IMR-90 (cell line): ENCODE results near the gene SEC61B. TPM values are rescaled to one million over a fixed set of nuclear protein-coding genes. Genes with fewer than 3 reads are reported as not detected.

Experiments
- ATAC-seq: fragments of 200-7000 bp; cut with Tn5 transposase; 2 replicates; pipeline ENCODE4 v1.9.1; 2020; ENCODE audit warnings: low read depth, mild to moderate bottlenecking, moderate library complexity
- BruUV-seq: library from RNA; stranded (reverse); fragments of 400-500 nt; replicated peaks from 2 replicates; lab custom pipeline; 2021; lab: Mats Ljungman, UMichigan
- CTCF ChIA-PET: fragments of 300-600 bp; formaldehyde crosslinking; extraction: SDS; loops from one replicate; lab custom pipeline; 2021; ENCODE audit warnings: antibody characterized with exemption; lab: Yijun Ruan, JAX
- POLR2A ChIA-PET: fragments of 300-600 bp; sonication (Branson Sonifier 250); formaldehyde crosslinking; loops from one replicate; lab custom pipeline; 2022; ENCODE audit warnings: antibody characterized with exemption; ENCODE audit not compliant: unreplicated experiment; lab: Charles Lee
- DNase-seq: peaks from one replicate; pipeline ENCODE4 v3.0.0; 2013
- H2AFZ ChIP-seq: replicated peaks from 2 replicates; pipeline ENCODE3; 2013; ENCODE audit warnings: low read length, mild to moderate bottlenecking; ENCODE audit not compliant: poor library complexity
- H2AK5ac ChIP-seq: 2 replicates; pipeline ENCODE4 v1.6.1; 2013; ENCODE audit warnings: low read depth, low read length, inconsistent platforms
- H2AK9ac ChIP-seq: replicated peaks from 2 replicates; pipeline ENCODE3; 2013; ENCODE audit warnings: mild to moderate bottlenecking, low read depth, low read length, moderate library complexity; ENCODE audit not compliant: poor library complexity
- H2BK120ac ChIP-seq: 2 replicates; pipeline ENCODE4 v1.6.1; 2013; ENCODE audit warnings: low read depth, low read length, inconsistent platforms
- H2BK15ac ChIP-seq: 3 replicates; pipeline ENCODE4 v1.6.1; 2013; ENCODE audit warnings: low read depth, low read length, inconsistent platforms
- H2BK20ac ChIP-seq: 2 replicates; pipeline ENCODE4 v1.6.1; 2013; ENCODE audit warnings: low read depth, mild to moderate bottlenecking, inconsistent platforms, low read length, moderate library complexity
- H2BK5ac ChIP-seq: 2 replicates; pipeline ENCODE4 v1.6.1; 2013; ENCODE audit warnings: mild to moderate bottlenecking, low read depth, low read length, inconsistent platforms; ENCODE audit not compliant: poor library complexity, severe bottlenecking
- H3K14ac ChIP-seq: replicated peaks from 2 replicates; pipeline ENCODE4 v1.6.1; 2013; ENCODE audit warnings: low read depth, low read length, inconsistent platforms
- H3K18ac ChIP-seq: 2 replicates; pipeline ENCODE4 v1.6.1; 2013; ENCODE audit warnings: low read depth, low read length, control low read depth
- H3K23ac ChIP-seq: 2 replicates; pipeline ENCODE4 v1.6.1; 2013; ENCODE audit warnings: low read depth, low read length, inconsistent platforms
- H3K27ac ChIP-seq: 2 replicates; pipeline ENCODE4 v1.5.1; 2013; ENCODE audit warnings: mild to moderate bottlenecking, control low read depth, low read length; ENCODE audit not compliant: insufficient read depth
- H3K27me3 ChIP-seq: 2 replicates; pipeline ENCODE4 v1.6.1; 2013; ENCODE audit warnings: low read length; ENCODE audit not compliant: control insufficient read depth, insufficient read depth
- H3K36me3 ChIP-seq: 2 replicates; pipeline ENCODE4 v1.6.1; 2013; ENCODE audit warnings: low read length, mixed read lengths; ENCODE audit not compliant: control insufficient read depth, insufficient read depth
- H3K4ac ChIP-seq: 2 replicates; pipeline ENCODE4 v1.6.1; 2013; ENCODE audit warnings: low read depth, low read length, inconsistent platforms
- H3K4me1 ChIP-seq: 2 replicates; pipeline ENCODE4 v1.6.1; 2013; ENCODE audit warnings: low read length, mixed read lengths; ENCODE audit not compliant: control insufficient read depth, insufficient read depth
- H3K4me2 ChIP-seq: 2 replicates; pipeline ENCODE4 v1.6.1; 2013; ENCODE audit warnings: low read depth, mild to moderate bottlenecking, control low read depth, low read length, moderate library complexity
- H3K4me3 ChIP-seq: 2 replicates; pipeline ENCODE4 v1.5.1; 2013; ENCODE audit warnings: low read depth, mild to moderate bottlenecking, control low read depth, low read length, moderate library complexity; ENCODE audit not compliant: insufficient read depth
- H3K56ac ChIP-seq: 2 replicates; pipeline ENCODE4 v1.6.1; 2013; ENCODE audit warnings: low read length, inconsistent platforms; ENCODE audit not compliant: insufficient read depth; ENCODE audit errors: extremely low read depth
- H3K79me1 ChIP-seq, 2 experiments: 2 replicates each; pipeline ENCODE4 v1.6.1; 2013; ENCODE audit warnings: low read length in 2 of 2, inconsistent platforms in 1 of 2, low read depth in 1 of 2
- H3K9ac ChIP-seq: 2 replicates; pipeline ENCODE4 v1.6.1; 2013; ENCODE audit warnings: low read depth, low read length, control low read depth
- H3K9me1 ChIP-seq: 2 replicates; pipeline ENCODE4 v1.6.1; 2013; ENCODE audit warnings: low read length, inconsistent platforms; ENCODE audit not compliant: insufficient read depth
- H3K9me3 ChIP-seq: 2 replicates; pipeline ENCODE4 v1.6.1; 2013; ENCODE audit warnings: low read length; ENCODE audit not compliant: control insufficient read depth, insufficient read depth
- H4K20me1 ChIP-seq: 2 replicates; pipeline ENCODE4 v1.6.1; 2013; ENCODE audit warnings: low read length, inconsistent platforms; ENCODE audit not compliant: insufficient read depth
- H4K5ac ChIP-seq: 2 replicates; pipeline ENCODE4 v1.6.1; 2013; ENCODE audit warnings: mild to moderate bottlenecking, low read depth, low read length, control low read depth
- H4K8ac ChIP-seq, 2 experiments: 2 replicates each; pipeline ENCODE4 v1.6.1; 2013; ENCODE audit warnings: low read depth in 2 of 2, low read length in 2 of 2, control low read depth in 1 of 2, inconsistent platforms in 1 of 2
- H4K91ac ChIP-seq: 2 replicates; pipeline ENCODE4 v1.6.1; 2013; ENCODE audit warnings: low read depth, low read length, inconsistent platforms; ENCODE audit not compliant: insufficient read depth
- BHLHE40 ChIP-seq: fragments of 150-350 bp; IDR thresholded peaks from 2 replicates; pipeline ENCODE4 v1.6.1; 2016; ENCODE audit warnings: mild to moderate bottlenecking, low read depth, low read length
- CEBPB ChIP-seq: IDR thresholded peaks from 2 replicates; pipeline ENCODE4 v1.6.1; 2012; ENCODE audit warnings: low read depth, low read length, improper control_type of control experiment
- CHD1 ChIP-seq: IDR thresholded peaks from 2 replicates; pipeline ENCODE4 v1.6.1; 2012; ENCODE audit warnings: low read depth, low read length, improper control_type of control experiment
- CTCF ChIP-seq: conservative IDR thresholded peaks from 2 replicates; pipeline ENCODE4 v1.5.1; 2012; ENCODE audit warnings: mild to moderate bottlenecking, low read depth, low read length, improper control_type of control experiment
- ELK1 ChIP-seq: fragments of 150-350 bp; IDR thresholded peaks from 2 replicates; pipeline ENCODE4 v1.6.1; 2016; ENCODE audit warnings: low read depth, mild to moderate bottlenecking, low read length, moderate library complexity, borderline replicate concordance
- FOS ChIP-seq: fragments of 150-350 bp; IDR thresholded peaks from 2 replicates; pipeline ENCODE4 v1.6.1; 2016; ENCODE audit warnings: low read depth, low read length
- MAFK ChIP-seq: IDR thresholded peaks from 2 replicates; pipeline ENCODE4 v1.6.1; 2012; ENCODE audit warnings: low read depth, low read length, improper control_type of control experiment
- MAZ ChIP-seq: IDR thresholded peaks from 2 replicates; pipeline ENCODE4 v1.6.1; 2012; ENCODE audit warnings: low read depth, mild to moderate bottlenecking, low read length, improper control_type of control experiment, moderate library complexity, borderline replicate concordance
- MXI1 ChIP-seq: IDR thresholded peaks from 2 replicates; pipeline ENCODE4 v1.6.1; 2012; ENCODE audit warnings: low read depth, mild to moderate bottlenecking, low read length, moderate library complexity, borderline replicate concordance
- NFE2L2 ChIP-seq: fragments of 150-350 bp; IDR thresholded peaks from 2 replicates; pipeline ENCODE4 v1.6.1; 2016; ENCODE audit warnings: low read depth, mild to moderate bottlenecking, low read length
- POLR2A ChIP-seq: IDR thresholded peaks from 2 replicates; pipeline ENCODE4 v1.6.1; 2012; ENCODE audit warnings: mild to moderate bottlenecking, low read depth, low read length
- RAD21 ChIP-seq: IDR thresholded peaks from 2 replicates; pipeline ENCODE4 v1.6.1; 2012; ENCODE audit warnings: low read length, improper control_type of control experiment
- RCOR1 ChIP-seq: IDR thresholded peaks from 2 replicates; pipeline ENCODE4 v1.6.1; 2012; ENCODE audit warnings: mild to moderate bottlenecking, low read length, improper control_type of control experiment; ENCODE audit not compliant: insufficient replicate concordance
- RFX5 ChIP-seq: IDR thresholded peaks from 2 replicates; pipeline ENCODE4 v1.8.0; 2012; ENCODE audit warnings: low read depth, mild to moderate bottlenecking, low read length, moderate library complexity
- SMC3 ChIP-seq: fragments of 150-350 bp; IDR thresholded peaks from 2 replicates; pipeline ENCODE4 v1.6.1; 2016; ENCODE audit warnings: low read depth, mild to moderate bottlenecking, antibody characterized with exemption, low read length, moderate library complexity
- USF2 ChIP-seq: fragments of 150-350 bp; IDR thresholded peaks from 2 replicates; pipeline ENCODE4 v1.6.1; 2017; ENCODE audit warnings: mild to moderate bottlenecking, antibody characterized with exemption, low read length, low read depth
- WGBS, 2 experiments: methylation state at CpG; one replicate each; pipeline versions ENCODE4 v1.1.5 to v1.1.7; 2013; ENCODE audit warnings: missing lambda C conversion rate in 2 of 2; ENCODE audit not compliant: insufficient read length in 1 of 2; ENCODE audit errors: extremely low coverage in 2 of 2; 5-methylcytosine and 5-hydroxymethylcytosine counted together
- dilution Hi-C: fragments of 300-500 bp; cut with HindIII; formaldehyde crosslinking; loops from one replicate; pipeline ENCODE4 v1.14.3; 2018; ENCODE audit warnings: low sequenced_read_pairs; ENCODE audit not compliant: unreplicated experiment
- in situ Hi-C: fragments of 300-500 bp; cut with MboI; formaldehyde crosslinking; loops from 3 replicates; pipeline ENCODE4 v1.14.3; 2019; ENCODE audit warnings: low sequenced_read_pairs, inconsistent platforms, mixed read lengths
- intact Hi-C: fragments of 100-400 bp; cut with micrococcal nuclease; formaldehyde crosslinking; loops from 2 replicates; pipeline ENCODE4 v1.10.0; 2022
- polyA plus RNA-seq, 3 experiments: library from polyadenylated mRNA; depleted of rRNA; stranded (reverse); fragments of >200 nt; gene quantifications; 2 replicates each; pipeline ENCODE4 v1.2.3, GENCODE V29; 2012; ENCODE audit warnings: low replicate concordance in 1 of 3
- total RNA-seq: library from RNA; depleted of rRNA; stranded (reverse); fragments of >200 nt; gene quantifications from 2 replicates; pipeline ENCODE4 v1.2.3, GENCODE V29; 2012

Gene SEC61B
- total and polyA plus RNA-seq, 2 of the 4 experiments (the other 2 are of a cell fraction), result 180 to 281 TPM

- intact Hi-C loops (no loop called here), dilution Hi-C loops (no loop called here), in situ Hi-C loops (no loop called here)
- Histone ChIP-seq H3K18ac (no peak overlapping the region), H3K9ac (no peak overlapping the region), H3K27me3 (no peaks in the 10 kb centered on the region), H2AK9ac (no peak overlapping the region), H4K91ac (no peak overlapping the region), H3K23ac (no peak overlapping the region), H2BK120ac (no peak overlapping the region), H3K4me3 (no peak overlapping the region), H3K4me2 (no peak overlapping the region), H3K36me3 (peaks cover 4% of the 10 kb centered on the region), H3K27ac (no peak overlapping the region), H2AFZ (no peak overlapping the region), H3K9me3 (peaks cover 9% of the 10 kb centered on the region), H3K79me1 (peaks cover 15 to 26% of the 10 kb centered on the region in 2 experiments), H4K8ac (no peak overlapping the region), H2BK15ac (no peak overlapping the region), H3K4me1 (no peaks in the 10 kb centered on the region), H3K9me1 (peaks cover 3% of the 10 kb centered on the region; the same call in 1 of the 2 replicates), H3K56ac (no peak overlapping the region), H2AK5ac (no peak overlapping the region), H3K4ac (no peak overlapping the region), H2BK20ac (no peak overlapping the region), H4K5ac (no peak overlapping the region), H3K14ac (no peak overlapping the region), H4K20me1 (peaks cover 8% of the 10 kb centered on the region; the same call in 1 of the 2 replicates), H2BK5ac (no peak overlapping the region)
- DNase-seq, result no peak
- ATAC-seq, result no peak
- BruUV-seq, result no TSS peak
- ChIA-PET CTCF (no interaction called here), POLR2A (interaction anchor here (0.9 kb wide), 1 partner anchor 11 kb away, joined by 20 read pairs; no protein-coding TSS in a partner anchor)
- WGBS, 2 experiments, result no CpG with 5 or more reads among the region's 1 CpG
- TF ChIP-seq BHLHE40 (no peak), MAFK (no peak), CEBPB (no peak), RCOR1 (no peak), CHD1 (no peak), FOS (no peak), ELK1 (no peak), NFE2L2 (no peak), MAZ (no peak), CTCF (no peak), POLR2A (no peak), RFX5 (no peak), RAD21 (no peak), MXI1 (no peak), USF2 (no peak), SMC3 (no peak)
These were observed 10.3 kb upstream of the SEC61B start for GRCh38 chr9:99211746-99212145.
